Urinary bladder (tissue), 4 donors: ENCODE results near the gene SI. TPM values are rescaled to one million over a fixed set of nuclear protein-coding genes. Genes with fewer than 3 reads are reported as not detected.

ENCODE experiments used
- DNase-seq: peaks from one replicate; pipeline ENCODE4 v3.0.0-alpha.2; 2015; ENCODE audit errors: extremely low spot score
- H3K27ac ChIP-seq: one replicate; pipeline ENCODE4 v1.5.1; 2013; ENCODE audit warnings: low read depth, mild to moderate bottlenecking, moderate library complexity
- H3K36me3 ChIP-seq: one replicate; pipeline ENCODE4 v1.6.1; 2013; ENCODE audit warnings: mild to moderate bottlenecking, moderate library complexity; ENCODE audit not compliant: insufficient read depth
- H3K4me1 ChIP-seq: one replicate; pipeline ENCODE4 v1.6.1; 2013; ENCODE audit warnings: mild to moderate bottlenecking, moderate library complexity; ENCODE audit not compliant: insufficient read depth
- H3K4me3 ChIP-seq: one replicate; pipeline ENCODE4 v1.5.1; 2013; ENCODE audit warnings: low read depth, low read length
- WGBS: extraction: QIAGEN DNeasy Blood & Tissue Kit; methylation state at CpG from one replicate; pipeline ENCODE4 v1.1.7; 2013; 5-methylcytosine and 5-hydroxymethylcytosine counted together
- polyA plus RNA-seq: library from polyadenylated mRNA; stranded (reverse); fragments of 200-250 nt; gene quantifications from one replicate; pipeline ENCODE4 v1.2.3, GENCODE V29; 2013
- small RNA-seq: library from RNA; depleted of rRNA; stranded (forward); fragments of <200 nt; gene quantifications from one replicate; pipeline ENCODE3, GENCODE V24; 2014
- total RNA-seq: library from RNA; depleted of rRNA; stranded (reverse); fragments of >200 nt; gene quantifications from one replicate; pipeline ENCODE4 v1.2.3, GENCODE V29; 2014
- donor health status: healthy with polysubstance abuse.
- donor health status: healthy.

Gene SI
- total and polyA plus RNA-seq, 2 donors = not detected

DNA sequence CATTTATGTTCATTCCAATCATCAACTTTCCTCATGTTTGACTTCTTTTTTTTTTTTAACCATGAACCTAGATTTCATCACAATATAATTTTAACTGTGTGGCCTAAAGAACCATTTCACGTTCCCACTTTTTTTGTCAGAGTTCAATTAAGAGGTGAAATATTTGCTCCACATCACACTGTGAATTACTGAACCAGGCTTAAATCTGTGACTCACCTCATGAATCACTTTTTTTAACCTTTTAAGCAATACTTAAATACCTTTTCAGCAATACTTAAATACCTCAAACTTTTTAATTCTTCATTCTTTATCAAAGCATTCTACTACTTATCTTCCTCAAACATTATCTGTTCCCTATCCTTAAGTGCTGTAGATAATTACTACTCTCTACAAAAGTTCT is 137.6 kb downstream of the SI start:
- no peak for DNase-seq
- Histone ChIP-seq H3K27ac (no peak overlapping the region), H3K4me3 (no peak overlapping the region), H3K4me1 (no peaks in the 10 kb centered on the region), H3K36me3 (no peaks in the 10 kb centered on the region)
- 77% methylated on average over 1 of the region's 1 CpG for WGBS

DNA sequence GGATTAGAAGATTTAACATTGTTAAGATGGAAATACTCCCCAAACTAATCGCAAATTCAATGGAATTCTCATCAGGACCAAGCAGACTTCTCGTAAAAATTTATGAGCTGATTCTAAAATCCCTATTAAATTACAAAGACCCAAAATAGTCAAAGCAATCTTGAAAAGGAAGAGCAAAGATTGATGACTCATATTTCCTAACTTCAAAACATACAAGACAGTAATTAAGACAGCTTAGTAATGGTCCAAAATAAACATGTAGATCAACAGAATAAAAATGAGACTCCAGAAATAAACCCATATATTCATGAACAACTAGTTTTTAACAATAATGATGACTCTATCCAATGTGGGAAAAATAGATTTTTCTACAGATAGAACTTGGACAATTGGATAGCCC is 148.7 kb downstream of the SI start:
- Histone ChIP-seq H3K27ac (no peak overlapping the region), H3K4me3 (no peak overlapping the region), H3K36me3 (no peaks in the 10 kb centered on the region), H3K4me1 (no peaks in the 10 kb centered on the region)
- WGBS = 25% methylated on average over 2 of the region's 2 CpGs
- no peak for DNase-seq

Small RNA genes within 50 kb of the gene (small RNA-seq; reads per million reads assigned to genes)
- gene RF00019 = not detected

Other genes with a start within 250 kb of the SI start
- gene SLITRK3, start 117.9 kb upstream of the SI start, total RNA-seq = 2.3 TPM
- 0.66 TPM for gene SLITRK3, start 117.9 kb upstream of the SI start, polyA plus RNA-seq